ENCODE measurements around the gene CNNM3.

DNA sequence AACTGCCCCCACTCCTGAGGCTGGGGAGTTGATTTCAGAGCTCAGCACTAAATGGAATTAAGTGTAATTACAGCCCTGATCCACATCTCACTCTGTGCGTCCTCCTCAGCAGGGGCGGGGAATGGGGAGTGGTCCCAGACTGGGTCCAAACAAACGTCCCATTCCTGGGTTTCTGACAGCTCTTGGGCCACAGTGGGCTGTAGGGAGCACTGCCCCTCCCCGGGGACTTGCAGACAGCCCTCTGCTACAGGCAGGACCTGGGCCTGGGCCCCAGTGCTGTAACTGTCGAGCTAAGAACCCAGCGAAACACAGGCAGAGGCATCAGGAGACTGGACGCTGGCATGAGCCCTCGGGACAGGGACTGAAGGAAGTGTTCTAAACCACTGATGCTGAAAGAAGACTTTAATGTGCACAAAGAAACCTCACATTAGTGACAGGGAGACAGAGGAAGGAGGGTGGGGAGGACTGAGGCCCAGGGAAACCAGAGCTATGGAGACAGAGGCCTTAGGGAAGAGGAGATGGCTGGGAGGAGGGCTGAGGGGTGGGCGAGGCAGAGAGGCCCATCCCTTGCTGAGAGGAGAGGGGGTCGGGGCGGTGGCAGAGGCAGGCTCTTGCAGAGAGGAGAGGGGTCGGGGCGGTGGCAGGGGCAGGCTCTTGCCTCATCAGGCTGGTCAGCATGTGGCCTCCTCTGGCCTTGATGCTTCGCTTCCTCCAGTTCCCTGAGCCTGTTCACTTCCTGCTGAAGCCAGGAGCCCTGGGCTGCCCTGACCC lies 59.6 kb downstream of the CNNM3 start:
- TF ChIP-seq, protein P1, sequence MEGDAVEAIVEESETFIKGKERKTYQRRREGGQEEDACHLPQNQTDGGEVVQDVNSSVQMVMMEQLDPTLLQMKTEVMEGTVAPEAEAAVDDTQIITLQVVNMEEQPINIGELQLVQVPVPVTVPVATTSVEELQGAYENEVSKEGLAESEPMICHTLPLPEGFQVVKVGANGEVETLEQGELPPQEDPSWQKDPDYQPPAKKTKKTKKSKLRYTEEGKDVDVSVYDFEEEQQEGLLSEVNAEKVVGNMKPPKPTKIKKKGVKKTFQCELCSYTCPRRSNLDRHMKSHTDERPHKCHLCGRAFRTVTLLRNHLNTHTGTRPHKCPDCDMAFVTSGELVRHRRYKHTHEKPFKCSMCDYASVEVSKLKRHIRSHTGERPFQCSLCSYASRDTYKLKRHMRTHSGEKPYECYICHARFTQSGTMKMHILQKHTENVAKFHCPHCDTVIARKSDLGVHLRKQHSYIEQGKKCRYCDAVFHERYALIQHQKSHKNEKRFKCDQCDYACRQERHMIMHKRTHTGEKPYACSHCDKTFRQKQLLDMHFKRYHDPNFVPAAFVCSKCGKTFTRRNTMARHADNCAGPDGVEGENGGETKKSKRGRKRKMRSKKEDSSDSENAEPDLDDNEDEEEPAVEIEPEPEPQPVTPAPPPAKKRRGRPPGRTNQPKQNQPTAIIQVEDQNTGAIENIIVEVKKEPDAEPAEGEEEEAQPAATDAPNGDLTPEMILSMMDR (IDR thresholded peaks at IDR 0.05; ENCODE audit: insufficient read depth, low read length, poor library complexity, severe bottlenecking) = no peak
- TF ChIP-seq EZH2phosphoT487 (conservative IDR thresholded peaks at IDR 0.05; ENCODE audit: low read length) = no peak
